Chondrocyte (in vitro differentiated cells): Measurements from ENCODE around the gene ZGLP1. TPM values are rescaled to one million over a fixed set of nuclear protein-coding genes. Genes with fewer than 3 reads are reported as not detected.

Experiments
- DNase-seq: peaks from one replicate; pipeline ENCODE4 v3.0.0; 2021; ENCODE audit warnings: mixed read lengths, low spot score
- H3K27ac Mint-ChIP-seq: one replicate; pipeline ENCODE4 v1.8.0; 2021; ENCODE audit warnings: mild to moderate bottlenecking, moderate library complexity, mixed read lengths; ENCODE audit not compliant: unreplicated experiment
- H3K27me3 Mint-ChIP-seq: 2 replicates; pipeline ENCODE4 v1.8.0; 2021; ENCODE audit warnings: low read depth, mixed read lengths
- H3K36me3 Mint-ChIP-seq: 2 replicates; pipeline ENCODE4 v1.8.0; 2021; ENCODE audit warnings: low read depth, mixed read lengths
- H3K4me1 Mint-ChIP-seq: 2 replicates; pipeline ENCODE4 v1.8.0; 2021; ENCODE audit warnings: low read depth, mild to moderate bottlenecking, mixed read lengths
- H3K4me3 Mint-ChIP-seq: one replicate; pipeline ENCODE4 v1.8.0; 2021; ENCODE audit warnings: mild to moderate bottlenecking, moderate library complexity, mixed read lengths; ENCODE audit not compliant: unreplicated experiment
- H3K9me3 Mint-ChIP-seq: 2 replicates; pipeline ENCODE4 v1.8.0; 2021; ENCODE audit warnings: low read depth, mixed read lengths
- CTCF ChIP-seq: fragments of 200-600 bp; sonication (generic); IDR thresholded peaks from 2 replicates; pipeline ENCODE4 v1.5.0; 2021; ENCODE audit warnings: antibody characterized with exemption, mild to moderate bottlenecking, moderate library complexity
- total RNA-seq: library from RNA; stranded (reverse); gene quantifications from 3 replicates; pipeline ENCODE4 v1.2.1, GENCODE V29; 2021

The ZGLP1 gene
- total RNA-seq, 1 donor from 2014 or later = 3.4 TPM

- no peaks in the 10 kb centered on the region for H3K9me3 Mint-ChIP-seq
- peaks cover 28% of the 10 kb centered on the region for H3K4me1 Mint-ChIP-seq
- no peaks in the 10 kb centered on the region for H3K27me3 Mint-ChIP-seq
- peaks cover 6% of the 10 kb centered on the region for H3K36me3 Mint-ChIP-seq
- H3K27ac Mint-ChIP-seq = peak overlapping the region; percentile 99
- H3K4me3 Mint-ChIP-seq = peak overlapping the region; percentile 94
- DNase-seq = no peak
- TF ChIP-seq CTCF = peak; percentile 55
These were observed 22.7 kb upstream of the ZGLP1 start for GRCh38 chr19:10332158-10332964.

- Mint-ChIP-seq H3K27me3 (no peaks in the 10 kb centered on the region), H3K27ac (no peak overlapping the region), H3K36me3 (peaks cover 9% of the 10 kb centered on the region), H3K4me3 (no peak overlapping the region), H3K4me1 (peaks cover 23% of the 10 kb centered on the region), H3K9me3 (no peaks in the 10 kb centered on the region)
- TF ChIP-seq CTCF = no peak
- DNase-seq = no peak
These were observed 19.9 kb upstream of the ZGLP1 start for GRCh38 chr19:10329555-10329954.

GRCh38 chr19:10328558-10329429, 19.2 kb upstream of the ZGLP1 start:
- no peaks in the 10 kb centered on the region for H3K9me3 Mint-ChIP-seq
- H3K4me3 Mint-ChIP-seq = no peak overlapping the region
- no peak for TF ChIP-seq CTCF
- no peak overlapping the region for H3K27ac Mint-ChIP-seq
- peaks cover 16% of the 10 kb centered on the region for H3K4me1 Mint-ChIP-seq
- peaks cover 9% of the 10 kb centered on the region for H3K36me3 Mint-ChIP-seq
- DNase-seq = no peak
- no peaks in the 10 kb centered on the region for H3K27me3 Mint-ChIP-seq

- no peak for DNase-seq
These were observed 18.2 kb upstream of the ZGLP1 start for GRCh38 chr19:10327793-10328192.

More at GRCh38 chr19:10327793-10328192, 18.2 kb upstream of the ZGLP1 start:
- Mint-ChIP-seq H3K4me1 (peaks cover 12% of the 10 kb centered on the region), H3K36me3 (peaks cover 9% of the 10 kb centered on the region), H3K27ac (no peak overlapping the region), H3K9me3 (no peaks in the 10 kb centered on the region), H3K4me3 (no peak overlapping the region), H3K27me3 (no peaks in the 10 kb centered on the region)
- TF ChIP-seq CTCF = no peak
